Measurements from ENCODE around the gene BANP.
"Not testable (repeated sequence)": the region's sequence is repeated elsewhere in the genome, so short reads cannot be mapped to it uniquely, and the experiment has no call there.

BANP gene

DNA sequence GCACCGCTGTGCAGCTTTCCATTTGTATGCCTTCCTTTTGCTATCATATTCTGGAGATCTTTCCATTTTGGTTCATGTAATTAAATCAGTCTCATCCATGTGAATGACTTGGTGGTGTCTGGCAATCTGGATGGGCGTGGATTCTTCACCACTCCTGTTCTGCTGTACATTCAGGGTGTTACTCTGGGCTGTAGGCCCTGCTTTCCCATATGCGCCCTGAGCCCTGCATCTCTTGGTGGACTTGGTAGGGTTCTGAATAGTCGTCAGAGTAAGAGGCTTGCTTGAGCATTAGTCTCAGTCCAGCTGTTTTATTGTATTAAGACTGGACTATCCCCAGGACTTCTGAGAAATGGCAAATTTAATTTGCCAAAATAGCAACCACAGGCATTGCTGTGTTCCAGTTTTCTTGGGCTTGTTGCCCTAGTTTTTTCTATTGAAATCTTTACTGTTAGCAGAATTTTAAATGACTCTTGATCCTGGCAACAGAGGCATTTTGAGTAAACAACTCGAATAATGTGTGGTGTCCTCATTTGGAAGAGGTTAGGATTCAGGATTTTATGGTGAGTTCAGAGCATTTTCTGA is 14.9 kb downstream of the BANP start:
- no peak for DNase-seq (ENCODE audit: low read depth, low spot score)

DNA sequence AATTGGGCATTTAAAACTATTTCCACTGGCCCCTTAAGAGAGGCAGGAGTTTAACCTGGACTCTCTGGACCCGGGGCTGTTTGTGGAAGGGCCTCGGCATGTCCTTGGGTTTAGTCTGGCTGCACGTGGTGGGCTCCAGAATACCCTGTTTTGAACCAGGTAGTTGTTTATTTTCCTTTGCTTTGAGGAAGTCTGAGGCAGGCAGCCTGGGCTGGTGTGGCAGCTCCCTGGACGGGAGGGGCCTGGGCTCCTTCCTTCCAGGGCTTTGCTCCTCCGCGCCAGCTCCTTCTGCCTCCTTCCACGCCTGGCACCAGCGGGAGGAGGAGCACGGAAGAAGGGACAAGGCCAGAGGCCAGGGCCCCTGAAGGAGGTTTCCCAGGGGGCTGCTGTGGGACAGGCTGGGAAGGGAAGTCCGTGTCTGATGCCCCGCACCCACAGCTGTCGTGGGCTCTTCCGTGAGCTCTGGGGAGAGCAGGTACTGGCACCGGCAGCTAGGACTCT is 15.5 kb downstream of the BANP start:
- no peak for DNase-seq (ENCODE audit: low read depth, low spot score)

DNA sequence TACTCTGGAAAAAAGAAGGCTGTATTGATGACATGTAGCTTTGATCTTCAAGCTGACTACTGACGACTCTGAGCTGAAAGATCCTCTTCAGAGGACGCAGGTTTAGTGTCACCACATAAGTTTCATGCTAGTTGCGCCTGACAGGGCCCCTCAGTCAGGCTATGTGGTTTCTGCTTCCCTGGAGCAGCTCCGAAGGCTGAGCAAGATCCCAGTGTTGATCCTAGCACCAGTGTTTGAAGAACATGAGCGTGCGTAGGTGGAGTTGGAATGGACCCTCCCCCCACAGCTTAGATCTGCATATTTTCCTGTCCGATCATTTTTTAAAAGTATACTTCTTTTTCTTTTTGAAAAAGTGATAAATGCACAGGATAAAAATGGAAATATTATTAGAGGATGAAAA is 17.3 kb downstream of the BANP start:
- no peak for DNase-seq (ENCODE audit: low read depth, low spot score)

DNA sequence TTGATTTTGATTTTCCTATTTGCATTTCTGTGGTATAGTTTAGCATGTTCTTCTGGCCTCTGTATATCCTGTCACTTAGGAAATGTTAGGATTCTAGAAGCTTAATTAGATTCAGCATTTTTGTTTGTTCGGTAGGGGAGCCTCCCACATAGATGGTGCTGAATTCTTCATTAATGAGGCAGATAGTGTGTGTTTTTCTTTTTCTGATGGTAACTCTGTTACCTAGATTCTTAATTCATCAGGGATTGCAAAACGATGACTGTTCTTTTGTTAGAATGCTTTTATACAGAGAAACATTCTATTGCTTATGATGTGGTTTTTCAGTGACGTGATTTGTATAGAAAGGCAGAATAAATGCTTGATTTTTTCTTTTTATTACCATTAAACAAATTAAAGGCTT is 19.0 kb downstream of the BANP start:
- DNase-seq (ENCODE audit: low read depth, low spot score) = no peak

DNA sequence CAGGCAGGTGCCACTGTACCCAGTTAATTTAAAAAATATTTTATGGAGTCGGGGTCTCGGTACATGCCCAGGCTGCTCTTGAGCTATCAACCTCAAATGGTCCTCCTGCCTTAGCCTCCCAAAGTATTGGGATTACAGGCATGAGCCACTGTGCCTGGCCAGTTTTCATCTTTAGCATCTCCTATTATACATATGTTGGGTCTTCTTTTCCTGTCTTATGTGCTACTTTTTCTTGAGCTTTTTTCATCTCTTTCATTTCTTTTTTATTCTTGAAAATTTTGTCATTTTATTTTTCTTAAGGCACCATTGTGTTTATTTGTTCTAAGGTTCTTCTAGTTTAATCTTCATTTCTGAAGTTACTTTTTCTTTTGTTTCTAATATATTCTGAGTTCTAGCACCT is 20.7 kb downstream of the BANP start:
- no peak for DNase-seq (ENCODE audit: low read depth, low spot score)

DNA sequence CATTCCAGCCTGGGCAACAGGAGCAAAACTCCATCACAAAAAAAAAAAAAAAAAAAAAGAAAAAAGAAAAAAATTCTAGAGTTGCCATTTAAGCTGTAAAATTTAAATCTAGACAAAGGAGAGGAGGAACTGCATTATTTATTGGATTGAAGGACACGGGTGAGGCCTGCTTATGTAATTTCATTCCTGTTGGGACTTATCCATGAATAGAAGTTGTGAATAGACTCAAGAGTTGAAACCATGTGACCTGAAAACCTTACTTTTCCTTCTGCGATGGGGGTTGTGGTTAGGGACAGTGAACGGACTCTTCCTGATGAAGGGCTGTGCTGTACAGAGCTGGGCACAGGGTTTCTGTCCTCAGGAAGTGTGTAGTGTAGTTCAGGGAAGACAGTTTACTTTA is 22.5 kb downstream of the BANP start:
- no peak for DNase-seq (ENCODE audit: low read depth, low spot score)

DNA sequence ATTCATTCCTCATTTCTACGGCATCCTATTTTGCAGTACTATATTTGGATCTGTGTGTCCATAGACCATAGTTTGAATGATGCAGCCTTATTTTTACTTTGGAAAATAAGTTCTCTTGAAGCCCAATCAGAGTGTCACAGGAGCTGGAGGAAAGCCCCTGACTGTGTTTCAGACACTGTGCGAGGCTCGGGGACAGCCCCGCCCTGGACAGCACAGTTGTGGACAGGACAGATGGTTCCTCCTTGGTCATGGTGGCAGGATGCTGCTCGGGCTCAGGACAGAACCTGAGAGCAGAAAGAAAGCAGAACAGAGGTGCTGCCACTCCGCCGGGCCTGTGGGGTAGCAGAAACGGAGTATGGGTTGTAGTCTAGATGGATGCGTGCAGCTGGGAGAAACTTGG is 22.9 kb downstream of the BANP start:
- no peak for DNase-seq (ENCODE audit: low read depth, low spot score)

DNA sequence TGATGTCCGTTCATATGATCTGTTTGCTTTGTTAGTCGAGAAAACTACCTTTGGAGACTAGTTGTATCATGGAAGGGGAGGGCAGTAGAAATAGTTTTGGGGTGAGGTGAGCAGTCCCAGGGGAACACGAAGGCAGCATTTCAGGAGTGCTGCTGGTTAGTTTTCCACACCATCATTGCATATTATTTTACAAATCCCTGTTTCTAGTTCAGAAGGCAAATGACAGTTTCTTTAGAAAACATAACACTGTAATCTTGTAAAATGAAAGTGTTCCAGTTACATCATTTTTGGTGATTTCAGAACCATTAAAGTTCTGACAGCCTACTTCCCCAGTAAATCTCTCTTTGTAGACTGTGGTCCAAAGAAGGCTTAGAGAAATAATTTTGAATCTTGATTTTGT is 25.4 kb downstream of the BANP start:
- no peak for DNase-seq (ENCODE audit: low read depth, low spot score)

DNA sequence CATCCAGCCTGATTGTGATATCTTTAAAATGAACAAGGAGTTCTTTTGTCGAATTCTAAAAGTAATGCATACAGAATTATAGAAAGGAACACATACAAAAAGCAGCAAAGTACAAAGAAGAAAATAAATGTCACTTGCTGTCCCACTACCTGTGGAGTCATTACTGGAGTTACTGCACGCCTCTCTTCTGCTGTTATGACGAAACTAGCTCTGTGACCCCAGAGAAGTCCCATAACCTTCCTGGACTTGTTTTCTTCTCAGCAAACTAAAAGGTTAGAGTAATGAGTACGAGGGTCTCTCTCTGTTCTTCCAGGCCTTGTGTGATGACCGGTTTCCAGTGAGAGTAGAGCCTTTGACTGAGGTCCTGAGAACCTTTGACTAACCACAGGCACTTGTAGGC is 26.9 kb downstream of the BANP start:
- no peak for DNase-seq (ENCODE audit: low read depth, low spot score)

DNA sequence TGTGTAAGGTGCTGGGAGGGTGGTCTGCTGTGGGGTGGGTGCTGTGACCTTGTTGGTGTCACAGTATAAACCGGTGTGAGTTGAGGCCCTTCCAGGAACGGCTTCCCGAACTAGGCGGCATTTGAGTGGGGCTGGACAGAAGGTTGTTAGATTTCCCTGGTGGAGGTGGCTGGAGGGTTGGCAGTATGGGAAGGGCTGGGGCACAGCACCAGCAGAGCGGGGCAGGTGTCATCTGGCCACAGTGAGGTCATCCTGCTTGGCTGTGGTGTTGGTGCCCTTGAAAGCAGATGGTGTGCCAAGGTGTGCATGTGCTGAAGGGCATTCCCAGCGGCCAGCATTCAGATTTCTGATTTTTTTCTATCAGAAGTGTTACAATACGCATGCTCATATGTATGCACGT is 28.1 kb downstream of the BANP start:
- DNase-seq (ENCODE audit: low read depth, low spot score) = no peak

DNA sequence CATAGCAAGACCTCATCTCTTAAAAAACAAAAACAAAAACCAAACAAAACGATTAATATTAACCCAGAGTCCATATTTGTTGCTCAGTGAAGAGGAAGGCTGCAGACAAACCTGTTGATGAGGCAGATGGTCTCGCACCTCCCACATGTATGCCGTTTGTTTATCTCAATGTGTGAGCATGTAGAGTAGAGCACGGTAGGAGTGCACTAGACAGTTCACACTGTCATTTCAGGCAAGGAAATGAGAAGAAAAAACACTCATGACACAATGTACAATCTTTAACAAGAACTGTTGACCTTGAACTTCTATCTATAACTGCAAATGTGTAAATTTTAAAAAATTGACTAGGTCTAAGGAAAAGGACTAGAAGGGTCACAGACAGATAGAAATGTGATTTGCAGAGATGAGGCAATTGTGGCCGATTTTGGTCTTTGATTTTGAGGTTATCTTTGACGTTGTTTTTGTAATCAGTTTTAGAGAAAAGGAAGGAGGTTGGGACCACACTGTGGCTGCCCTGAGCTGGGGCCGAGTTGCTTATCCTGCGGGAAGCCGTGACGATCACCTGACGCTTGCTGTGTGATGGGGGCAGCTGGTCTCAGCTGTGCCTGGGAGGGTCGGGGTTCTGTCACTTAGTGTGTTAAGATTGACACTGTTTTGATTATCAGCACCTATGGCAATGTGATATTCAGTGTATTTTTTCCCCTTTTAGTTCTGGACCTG is 28.8 kb downstream of the BANP start:
- not testable (repeated sequence) for DNase-seq (ENCODE audit: low read depth, low spot score)

DNA sequence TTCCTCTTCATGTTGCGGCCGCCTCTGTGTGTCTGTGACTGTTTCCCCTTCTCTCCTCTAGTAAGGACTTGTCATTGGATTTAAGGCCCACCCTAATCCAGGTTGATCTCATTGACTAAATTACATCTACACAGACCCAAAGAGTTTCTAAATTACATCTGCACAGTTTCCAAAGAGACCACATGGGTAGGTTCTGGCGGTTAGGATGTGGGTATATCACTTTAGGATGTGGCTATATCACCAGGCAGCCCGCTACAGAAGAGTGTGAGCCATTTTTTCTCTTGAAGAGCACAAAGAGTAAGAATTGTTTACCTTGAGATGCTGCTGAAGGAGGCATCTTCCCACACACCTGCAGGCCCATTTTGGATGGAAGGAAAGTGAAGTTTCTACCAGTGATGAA is 30.1 kb downstream of the BANP start:
- DNase-seq (ENCODE audit: low read depth, low spot score) = not testable (repeated sequence)

DNA sequence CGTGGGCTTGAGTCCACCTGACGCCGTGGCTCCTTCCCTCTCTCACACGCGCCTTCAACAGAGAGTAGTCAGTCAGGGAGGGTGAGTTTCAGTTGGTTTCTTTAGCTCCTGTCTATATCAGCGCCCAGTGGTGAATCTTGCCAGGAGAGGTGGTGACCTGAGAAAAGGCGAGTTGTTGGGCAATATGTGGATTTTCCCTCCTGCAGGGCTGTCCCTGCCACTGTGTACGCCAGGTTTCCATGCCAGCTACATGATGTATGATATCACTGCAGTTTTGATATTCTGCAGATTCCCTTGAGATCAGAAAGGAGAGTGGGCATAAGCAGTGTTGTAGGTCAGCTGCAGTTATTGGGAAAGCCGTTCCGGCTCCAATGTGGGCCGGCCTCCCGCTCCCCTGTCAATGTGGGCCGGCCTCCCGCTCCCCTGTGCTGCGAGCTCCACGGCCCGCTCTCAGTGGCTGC is 31.4 kb downstream of the BANP start:
- DNase-seq (ENCODE audit: low read depth, low spot score) = no peak

DNA sequence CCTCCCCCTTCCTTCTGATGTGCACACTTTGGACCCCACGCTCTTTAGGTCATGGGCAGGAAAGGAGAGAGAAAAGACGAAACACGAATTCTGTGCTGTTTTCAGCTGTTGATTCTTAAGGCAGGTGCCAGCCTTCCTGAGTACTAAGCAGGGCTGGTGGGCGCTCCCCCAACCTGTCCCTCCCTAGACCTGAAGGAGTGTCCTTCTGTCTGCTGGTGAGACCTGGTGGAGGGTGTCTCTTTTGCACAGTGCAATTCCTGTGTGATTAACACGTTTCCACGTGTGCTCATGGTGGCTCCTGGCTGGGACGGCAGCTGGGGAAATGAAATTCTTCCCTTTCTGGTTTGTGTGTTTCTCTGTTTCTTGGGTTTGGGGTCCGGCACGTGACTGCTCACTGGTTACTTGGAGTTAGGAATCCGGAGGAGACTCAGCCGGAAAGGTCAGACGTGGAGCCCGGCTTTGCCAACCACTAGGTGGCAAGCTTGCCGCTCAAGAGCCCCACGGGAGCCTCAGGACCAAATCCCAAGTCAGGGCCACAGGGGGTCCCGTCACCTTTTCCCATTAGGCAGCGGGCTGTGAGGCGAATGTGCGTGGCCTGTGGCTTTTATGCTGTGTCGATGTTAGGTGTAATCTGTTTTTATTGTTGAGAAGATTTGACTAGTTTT is 32.0 kb downstream of the BANP start:
- not testable (repeated sequence) for DNase-seq (ENCODE audit: low read depth, low spot score)

DNA sequence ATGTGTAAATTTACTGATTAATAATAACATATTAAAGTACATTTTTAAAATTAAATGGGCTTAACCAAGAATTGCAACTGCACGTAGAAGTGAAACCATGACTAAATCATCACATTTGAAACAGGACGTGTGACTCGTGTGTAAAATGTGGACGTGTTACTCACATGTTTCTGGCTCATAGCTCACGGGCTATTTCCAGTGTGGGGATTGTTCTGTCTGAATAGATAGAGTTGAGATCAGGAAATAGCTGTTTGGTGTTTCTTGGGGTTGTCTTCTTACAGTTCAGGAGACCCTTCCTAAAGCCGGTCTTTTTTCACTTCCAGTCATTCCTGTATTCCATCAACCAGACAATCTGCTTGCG is 32.5 kb downstream of the BANP start:
- not testable (repeated sequence) for DNase-seq (ENCODE audit: low read depth, low spot score)

DNA sequence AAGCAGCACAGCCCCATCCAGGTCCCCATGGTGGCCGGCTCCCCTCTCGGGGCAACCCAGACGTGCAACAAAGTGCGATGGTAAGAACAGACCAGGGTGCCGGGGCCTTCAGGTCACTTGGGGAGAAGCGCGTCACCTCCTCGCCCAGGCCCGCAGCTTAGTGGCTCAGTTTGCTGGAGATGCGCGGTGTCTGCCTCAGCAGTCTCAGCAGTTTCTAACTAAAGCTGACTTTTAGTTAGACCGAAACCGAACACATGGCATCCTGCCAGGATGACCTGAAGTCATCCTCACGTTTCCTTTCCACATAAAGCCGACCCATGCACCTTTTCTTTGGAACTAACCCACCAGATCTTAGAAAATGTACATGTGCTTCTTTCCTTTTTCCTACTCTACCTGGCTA is 32.9 kb downstream of the BANP start:
- DNase-seq (ENCODE audit: low read depth, low spot score) = not testable (repeated sequence)

DNA sequence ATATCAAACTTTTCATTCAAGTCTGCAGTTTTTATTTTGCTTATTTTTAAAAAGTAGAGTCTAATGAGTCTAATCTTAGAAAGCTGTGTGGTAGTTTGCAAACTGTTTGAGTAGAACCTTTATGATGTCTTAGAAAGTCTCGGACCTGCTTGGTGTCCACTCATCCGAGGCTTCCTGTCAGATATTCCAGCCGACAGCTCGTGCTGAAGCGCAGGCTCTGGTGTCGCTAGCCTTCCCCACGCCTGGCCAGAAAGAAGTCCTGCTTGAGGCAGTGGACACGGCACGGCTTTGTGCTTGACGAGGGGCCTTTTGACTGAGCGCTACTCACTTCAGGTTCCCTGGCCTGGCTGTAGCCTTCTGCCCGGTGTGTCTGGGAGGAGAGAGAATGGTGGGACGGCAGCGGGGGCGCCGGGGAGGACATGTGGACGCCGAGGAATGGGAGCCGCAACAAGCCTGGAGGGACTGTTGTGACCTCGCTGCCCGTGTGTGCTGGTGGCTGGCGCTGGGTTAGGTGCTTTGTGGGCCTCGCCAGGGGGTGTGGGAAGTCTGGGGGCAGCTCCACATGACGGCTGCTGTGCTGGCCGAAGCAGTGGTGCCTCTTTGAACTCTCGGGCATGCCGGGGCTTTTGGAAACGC is 33.5 kb downstream of the BANP start:
- DNase-seq (ENCODE audit: low read depth, low spot score) = no peak

DNA sequence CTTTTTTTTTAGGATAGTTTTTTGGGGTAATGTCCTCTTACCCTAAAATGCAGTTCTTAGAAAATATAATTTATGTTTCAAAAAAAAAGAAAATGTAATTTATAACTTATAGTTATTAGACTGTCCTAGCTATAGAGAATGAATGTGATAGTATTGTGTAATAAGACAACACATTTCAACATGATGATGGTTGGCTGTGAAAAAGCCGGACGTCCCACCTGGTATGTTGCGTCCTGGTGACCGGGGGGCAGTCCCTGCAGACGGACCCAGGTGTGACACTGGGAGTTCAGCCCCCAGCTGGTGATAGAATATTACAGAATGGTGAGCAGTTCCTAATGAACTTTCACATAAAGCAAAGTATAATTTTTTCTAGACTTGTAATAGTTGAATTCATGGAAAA is 34.3 kb downstream of the BANP start:
- DNase-seq (ENCODE audit: low read depth, low spot score) = not testable (repeated sequence)

DNA sequence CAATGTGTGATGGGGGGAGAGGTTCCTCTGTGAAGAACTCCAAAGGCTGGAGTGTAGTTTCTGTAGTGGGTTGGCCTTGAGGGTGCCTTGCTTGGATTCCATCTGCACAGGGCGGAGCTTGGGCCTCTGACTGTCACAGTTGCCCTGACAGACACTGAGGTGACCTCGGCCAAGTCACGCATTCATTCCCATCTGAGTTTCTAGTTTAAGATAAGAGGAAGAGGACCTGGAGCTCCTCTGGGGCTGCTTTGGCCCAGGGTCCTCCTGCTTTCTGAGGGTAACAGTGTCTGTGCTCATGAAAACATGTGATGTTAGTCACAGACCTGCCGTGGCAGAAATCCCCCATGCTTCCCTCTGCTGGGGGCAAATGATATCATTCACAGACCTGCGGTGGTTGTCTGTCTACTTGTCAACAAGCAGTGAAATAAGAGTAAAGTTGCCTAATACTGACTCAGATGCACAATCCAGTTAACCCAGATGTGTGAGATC is 35.2 kb downstream of the BANP start:
- DNase-seq (ENCODE audit: low read depth, low spot score) = not testable (repeated sequence)

DNA sequence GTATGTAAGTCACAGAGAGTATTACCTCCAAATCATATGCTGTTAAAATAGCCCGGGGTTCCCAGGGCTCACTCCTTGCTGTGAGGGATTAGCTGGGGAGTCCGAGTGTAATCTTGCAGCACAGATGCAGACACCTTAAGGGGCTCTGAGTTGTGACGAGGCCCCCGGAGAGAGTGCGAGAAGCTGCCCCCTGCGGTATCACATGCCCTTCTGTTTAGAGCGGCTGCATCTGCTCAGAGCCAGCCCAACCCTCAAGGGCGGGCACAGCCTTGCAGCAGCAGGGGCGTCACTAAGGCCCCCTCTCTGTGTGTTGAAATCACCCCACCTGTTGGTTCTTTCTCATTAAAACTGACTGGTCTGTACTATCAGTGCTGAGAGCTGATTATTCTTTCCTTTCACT is 37.4 kb downstream of the BANP start:
- DNase-seq (ENCODE audit: low read depth, low spot score) = not testable (repeated sequence)

DNA sequence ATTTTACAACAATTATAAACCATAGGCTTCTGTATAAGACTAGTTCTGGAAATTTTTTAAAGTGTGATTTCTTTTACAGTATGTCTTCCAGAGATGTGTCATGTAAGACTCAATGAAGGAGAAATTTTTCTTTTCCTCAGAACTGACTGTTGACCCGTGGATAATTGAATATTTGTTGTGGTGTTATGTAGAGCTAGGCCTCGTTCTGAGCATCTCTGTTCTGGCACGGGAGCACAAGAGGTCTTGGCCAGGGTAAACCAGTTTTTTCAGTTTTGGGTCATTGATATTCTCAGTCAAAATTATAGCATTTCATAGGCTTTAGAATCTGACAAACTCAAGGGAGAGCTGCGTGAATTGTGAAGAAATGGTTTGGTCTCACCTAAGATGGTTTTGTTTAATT is 39.0 kb downstream of the BANP start:
- not testable (repeated sequence) for DNase-seq (ENCODE audit: low read depth, low spot score)

DNA sequence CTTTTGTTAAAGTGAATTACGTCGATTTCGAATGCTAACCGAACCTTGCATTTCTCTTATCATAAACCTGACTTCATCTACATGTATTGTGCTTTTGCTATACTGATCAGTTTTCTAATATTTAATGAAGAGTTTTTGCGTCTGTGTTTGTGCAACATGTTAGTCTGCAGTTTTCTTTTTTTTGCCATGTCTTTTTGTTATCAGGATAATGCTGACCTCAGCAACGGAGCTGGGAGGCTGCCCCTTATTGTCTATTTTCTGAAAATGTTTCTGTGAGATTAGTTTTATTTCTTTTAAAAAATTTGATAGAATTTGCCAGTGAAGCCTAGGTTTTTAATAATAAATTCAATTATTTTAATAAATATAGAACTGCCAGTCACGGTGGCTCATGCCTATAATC is 40.9 kb downstream of the BANP start:
- DNase-seq (ENCODE audit: low read depth, low spot score) = not testable (repeated sequence)

All from brain pericyte (primary cell).